ES-I3 (cell line): Measurements from ENCODE around the gene CTPS1.

ENCODE experiments used
- H3K36me3 ChIP-seq: 2 replicates; pipeline ENCODE4 v1.6.1; 2013; ENCODE audit warnings: mild to moderate bottlenecking, low read length, control low read depth, moderate library complexity; ENCODE audit not compliant: insufficient read depth
- H3K4me1 ChIP-seq: 2 replicates; pipeline ENCODE4 v1.6.1; 2013; ENCODE audit warnings: mild to moderate bottlenecking, control low read depth, low read length; ENCODE audit not compliant: insufficient read depth
- H3K9ac ChIP-seq: 2 replicates; pipeline ENCODE4 v1.6.1; 2013; ENCODE audit warnings: low read depth, mild to moderate bottlenecking, low read length, moderate library complexity
- H3K9me3 ChIP-seq: 2 replicates; pipeline ENCODE4 v1.6.1; 2013; ENCODE audit warnings: mild to moderate bottlenecking, low read length, moderate library complexity; ENCODE audit not compliant: control insufficient read depth, insufficient read depth

Gene CTPS1

GRCh38 chr1:40978886-40979240 is 633 bp upstream of the CTPS1 start:
- Histone ChIP-seq H3K9me3 (no peaks in the 10 kb centered on the region), H3K36me3 (0 out of 2 replicates have a peak, but pooled peaks cover 5% of the 10 kb centered on the region), H3K9ac (peak overlapping the region; percentile 64), H3K4me1 (peaks cover 11% of the 10 kb centered on the region)

GRCh38 chr1:40980068-40980452 is 564 bp downstream of the CTPS1 start:
- Histone ChIP-seq H3K9ac (peak overlapping the region; percentile 64), H3K4me1 (peaks cover 11% of the 10 kb centered on the region), H3K36me3 (peaks cover 14% of the 10 kb centered on the region), H3K9me3 (no peaks in the 10 kb centered on the region)

GRCh38 chr1:40980453-40981121 is 1.1 kb downstream of the CTPS1 start:
- peaks cover 18% of the 10 kb centered on the region for H3K36me3 ChIP-seq
- no peaks in the 10 kb centered on the region for H3K9me3 ChIP-seq
- H3K9ac ChIP-seq, result peak overlapping the region; percentile 64
- H3K4me1 ChIP-seq, result peaks cover 11% of the 10 kb centered on the region

DNA sequence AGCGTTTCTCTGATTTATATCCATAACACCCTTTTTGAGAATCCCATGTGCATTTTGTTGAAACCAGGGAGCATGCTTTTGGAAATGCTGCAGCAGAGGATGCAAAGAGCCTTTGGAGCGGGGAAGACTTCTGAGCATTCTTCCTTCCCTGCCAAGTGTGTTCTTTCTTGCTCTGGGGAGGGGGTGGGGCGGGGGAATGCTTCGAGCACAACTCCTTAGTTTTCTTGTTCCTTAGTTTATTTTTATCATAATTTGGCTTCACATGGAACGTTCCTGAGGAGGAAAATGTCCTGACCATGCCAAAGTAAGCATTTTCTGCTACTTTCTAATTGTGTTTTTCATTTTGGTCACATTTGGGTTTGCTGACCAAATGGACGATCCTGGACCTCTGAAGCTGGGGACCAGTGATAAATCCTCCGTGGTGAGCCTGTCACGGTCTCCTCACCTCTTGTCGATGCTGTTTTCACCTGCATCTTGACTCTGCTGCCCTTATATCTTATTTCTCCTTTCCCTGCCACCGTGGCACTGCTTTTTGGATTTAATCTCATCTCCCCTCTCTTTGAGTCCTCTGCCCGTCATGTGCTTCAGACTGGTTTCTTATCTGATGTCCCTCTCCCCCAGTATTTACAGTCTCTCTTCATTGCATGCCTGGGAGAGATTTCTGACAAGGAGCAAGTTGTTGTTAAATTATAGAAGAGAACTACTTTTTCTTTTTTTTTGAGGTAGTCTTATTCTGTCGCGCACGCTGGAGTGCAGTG is 2.4 kb downstream of the CTPS1 start:
- peaks cover 11% of the 10 kb centered on the region for H3K4me1 ChIP-seq
- H3K9me3 ChIP-seq, result no peaks in the 10 kb centered on the region
- peaks cover 19% of the 10 kb centered on the region for H3K36me3 ChIP-seq
- no peak overlapping the region for H3K9ac ChIP-seq

DNA sequence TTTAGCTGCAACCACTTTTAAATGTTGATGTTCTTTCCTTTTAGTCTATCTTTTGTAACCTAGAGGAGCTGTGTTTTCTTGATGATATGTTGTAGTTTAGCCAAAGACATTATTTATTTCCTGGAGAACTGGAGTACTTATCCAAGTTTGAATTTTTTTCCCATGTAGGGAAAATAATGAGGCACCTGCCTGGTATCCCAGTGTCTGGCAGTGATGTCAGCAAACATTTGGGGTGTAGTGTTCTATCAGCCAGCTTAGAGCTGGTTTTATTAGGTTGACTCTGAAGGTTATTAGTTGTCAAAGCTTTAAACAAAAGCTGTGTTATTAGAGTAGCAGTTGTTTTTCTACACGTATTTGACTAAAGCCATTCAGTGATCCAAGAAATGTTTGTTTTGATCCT is 3.2 kb downstream of the CTPS1 start:
- peaks cover 25% of the 10 kb centered on the region for H3K36me3 ChIP-seq

GRCh38 chr1:40983286-40983685 is 3.8 kb downstream of the CTPS1 start:
- Histone ChIP-seq H3K4me1 (peaks cover 11% of the 10 kb centered on the region), H3K9me3 (no peaks in the 10 kb centered on the region), H3K9ac (no peak overlapping the region)

More for the DNA sequence above, 3.2 kb downstream of the CTPS1 start:
- Histone ChIP-seq H3K9me3 (no peaks in the 10 kb centered on the region), H3K4me1 (peaks cover 11% of the 10 kb centered on the region), H3K9ac (no peak overlapping the region)

GRCh38 chr1:40984066-40984465 is 4.6 kb downstream of the CTPS1 start:
- peaks cover 32% of the 10 kb centered on the region for H3K36me3 ChIP-seq
- no peak overlapping the region for H3K9ac ChIP-seq
- no peaks in the 10 kb centered on the region for H3K9me3 ChIP-seq
- H3K4me1 ChIP-seq, result peaks cover 11% of the 10 kb centered on the region

More at GRCh38 chr1:40983286-40983685, 3.8 kb downstream of the CTPS1 start:
- H3K36me3 ChIP-seq, result peaks cover 26% of the 10 kb centered on the region

DNA sequence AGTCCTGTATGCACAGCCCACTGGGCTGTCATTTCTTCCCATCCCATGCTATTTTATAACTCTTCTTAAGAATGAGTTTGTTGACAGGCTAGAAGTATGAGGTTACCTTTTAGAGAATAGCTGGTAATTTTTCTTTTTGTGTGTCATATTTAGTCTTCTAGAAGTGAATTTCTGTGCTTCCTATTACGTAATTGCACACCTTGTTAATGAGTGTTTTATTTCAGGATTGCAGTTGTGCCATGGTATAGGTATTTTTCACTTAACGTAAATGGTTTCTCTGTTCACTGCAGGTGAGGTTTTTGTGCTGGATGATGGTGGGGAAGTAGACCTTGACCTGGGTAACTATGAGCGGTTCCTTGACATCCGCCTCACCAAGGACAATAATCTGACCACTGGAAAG is 5.0 kb downstream of the CTPS1 start:
- Histone ChIP-seq H3K36me3 (peaks cover 36% of the 10 kb centered on the region), H3K9me3 (no peaks in the 10 kb centered on the region), H3K9ac (no peak overlapping the region), H3K4me1 (peaks cover 11% of the 10 kb centered on the region)

DNA sequence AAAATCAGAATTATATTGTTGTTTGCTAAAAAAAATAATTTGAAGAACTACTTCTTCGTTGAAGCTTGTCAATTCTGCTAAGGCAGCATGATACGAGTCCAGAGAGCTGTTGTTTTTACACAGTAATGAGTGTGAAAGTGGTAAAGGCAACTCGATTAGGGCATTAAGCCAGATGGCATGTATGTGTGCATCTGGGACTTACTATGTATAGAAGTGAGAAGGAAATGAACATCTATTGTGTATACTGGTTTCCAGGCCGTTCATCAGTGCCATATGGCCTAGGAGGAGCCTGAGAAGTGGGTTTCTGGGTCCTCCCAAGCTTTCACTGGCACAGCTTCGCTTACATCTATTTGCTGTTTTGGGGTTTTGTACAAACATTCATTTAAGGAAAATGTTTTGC is 5.7 kb downstream of the CTPS1 start:
- peaks cover 38% of the 10 kb centered on the region for H3K36me3 ChIP-seq
- H3K4me1 ChIP-seq, result peaks cover 11% of the 10 kb centered on the region
- no peaks in the 10 kb centered on the region for H3K9me3 ChIP-seq
- no peak overlapping the region for H3K9ac ChIP-seq

- H3K36me3 ChIP-seq, result peaks cover 44% of the 10 kb centered on the region
- no peaks in the 10 kb centered on the region for H3K9me3 ChIP-seq
- no peak overlapping the region for H3K9ac ChIP-seq
- H3K4me1 ChIP-seq, result peaks cover 11% of the 10 kb centered on the region
These were observed 6.4 kb downstream of the CTPS1 start for GRCh38 chr1:40985875-40986274.

DNA sequence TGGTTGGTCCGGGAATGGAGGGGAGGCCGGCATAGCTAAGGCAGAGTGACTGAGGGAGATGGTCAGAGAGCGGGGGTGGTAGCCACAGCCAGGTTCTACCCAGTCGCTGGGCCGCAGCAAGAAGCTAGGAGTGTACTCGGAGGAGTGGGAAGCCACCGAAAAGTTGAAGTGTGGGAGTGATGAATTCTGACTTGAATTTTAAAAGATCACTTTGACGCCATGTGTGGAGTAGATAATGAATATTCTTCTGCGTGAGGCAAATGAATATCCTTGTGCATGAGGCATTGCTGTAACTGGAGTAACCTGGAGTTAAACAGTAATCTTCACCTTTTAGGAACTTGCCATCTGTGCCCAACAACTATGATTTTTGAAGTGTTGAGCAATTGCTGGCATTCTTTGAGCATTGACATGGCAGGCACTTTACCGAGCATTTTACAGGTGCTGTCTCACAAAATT is 6.9 kb downstream of the CTPS1 start:
- H3K9ac ChIP-seq, result no peak overlapping the region

DNA sequence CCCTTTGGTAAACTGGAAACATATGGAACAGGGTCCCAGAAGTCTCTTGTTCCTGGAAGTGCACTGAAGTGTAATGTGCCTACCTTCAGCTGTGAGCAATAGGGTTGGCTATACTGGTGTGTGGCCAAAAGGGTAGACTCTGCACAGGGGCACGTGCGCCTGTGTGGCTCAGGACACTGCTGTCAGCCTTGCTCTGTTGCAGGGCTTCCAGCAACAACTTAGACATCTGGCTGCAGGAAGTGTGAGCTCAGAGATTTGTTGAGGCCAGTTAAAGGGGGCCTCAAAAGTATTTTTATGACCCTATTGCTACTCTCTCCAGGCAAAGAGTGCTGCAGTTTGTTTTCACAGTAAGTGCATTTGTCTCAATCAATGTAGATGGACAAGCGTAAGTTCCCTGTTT is 7.5 kb downstream of the CTPS1 start:
- Histone ChIP-seq H3K4me1 (peaks cover under 1% of the 10 kb centered on the region; the same call in 1 of the 2 replicates), H3K9me3 (no peaks in the 10 kb centered on the region), H3K36me3 (peaks cover 55% of the 10 kb centered on the region), H3K9ac (no peak overlapping the region)

More for the DNA sequence above, 6.9 kb downstream of the CTPS1 start:
- peaks cover 49% of the 10 kb centered on the region for H3K36me3 ChIP-seq
- no peaks in the 10 kb centered on the region for H3K9me3 ChIP-seq
- H3K4me1 ChIP-seq, result peaks cover 6% of the 10 kb centered on the region

- peaks cover 57% of the 10 kb centered on the region for H3K36me3 ChIP-seq
- no peaks in the 10 kb centered on the region for H3K4me1 ChIP-seq
- no peak overlapping the region for H3K9ac ChIP-seq
- no peaks in the 10 kb centered on the region for H3K9me3 ChIP-seq
These were observed 8.2 kb downstream of the CTPS1 start for GRCh38 chr1:40987439-40988276.

- Histone ChIP-seq H3K9ac (no peak overlapping the region), H3K9me3 (no peaks in the 10 kb centered on the region), H3K36me3 (peaks cover 52% of the 10 kb centered on the region), H3K4me1 (no peaks in the 10 kb centered on the region)
These were observed 8.8 kb downstream of the CTPS1 start for GRCh38 chr1:40988280-40988679.
